Neural cell (in vitro differentiated cells): ENCODE measurements around the gene MAMDC4.

ENCODE experiments used
- CTCF ChIP-seq: fragments of 450-650 bp; IDR thresholded peaks from 2 replicates; pipeline ENCODE4 v1.5.1; 2014; ENCODE audit warnings: antibody characterized with exemption, mild to moderate bottlenecking, moderate library complexity; ENCODE audit not compliant: poor library complexity, severe bottlenecking
- EZH2 ChIP-seq: fragments of 200-600, 300-800 bp; shearing (Covaris generic), sonication (generic); IDR thresholded peaks from 2 replicates; pipeline ENCODE4 v1.6.1; 2014; ENCODE audit warnings: antibody characterized with exemption, low read length, borderline replicate concordance, mild to moderate bottlenecking; ENCODE audit not compliant: insufficient read depth, poor library complexity, severe bottlenecking
- POLR2AphosphoS5 ChIP-seq: IDR thresholded peaks from 2 replicates; pipeline ENCODE4 v1.6.1; 2012
- TF ChIP-seq, protein P1 (sequence below): IDR thresholded peaks from 2 replicates; pipeline ENCODE4 v1.6.1; 2012; ENCODE audit warnings: borderline replicate concordance

DNA sequence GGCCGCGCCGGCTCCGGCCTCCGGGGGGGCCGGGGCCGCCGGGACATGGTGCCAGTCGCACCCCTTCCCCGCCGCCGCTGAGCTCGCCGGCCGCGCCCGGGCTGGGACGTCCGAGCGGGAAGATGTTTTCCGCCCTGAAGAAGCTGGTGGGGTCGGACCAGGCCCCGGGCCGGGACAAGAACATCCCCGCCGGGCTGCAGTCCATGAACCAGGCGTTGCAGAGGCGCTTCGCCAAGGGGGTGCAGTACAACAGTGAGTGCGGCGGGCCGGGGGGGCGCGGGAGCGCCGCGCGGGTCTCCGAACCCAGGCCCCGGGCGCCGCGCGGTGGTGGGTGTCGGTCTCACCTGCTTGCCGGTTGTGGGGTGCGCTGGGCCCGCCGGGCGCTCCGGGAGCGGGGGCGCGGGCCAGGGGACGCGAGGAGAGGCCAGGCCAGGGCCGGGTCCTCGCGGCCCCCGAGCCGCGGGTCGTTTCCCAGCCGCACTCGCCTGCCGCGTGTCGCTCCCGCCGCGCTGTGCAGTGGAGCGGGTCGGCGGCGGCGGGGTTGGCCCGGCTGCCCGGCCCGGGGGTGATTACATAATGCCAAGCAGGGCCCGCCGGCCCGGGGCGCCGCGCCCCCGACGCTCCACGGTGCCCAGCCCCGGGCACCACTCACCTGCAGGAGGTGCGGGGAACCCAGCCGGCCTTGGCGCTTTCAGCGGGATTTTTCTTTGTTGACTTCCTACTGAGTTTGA lies 43.9 kb upstream of the MAMDC4 start:
- peak; percentile 42 for TF ChIP-seq CTCF
- no peak for TF ChIP-seq POLR2AphosphoS5
- TF ChIP-seq EZH2: no peak
- TF ChIP-seq, protein P1, sequence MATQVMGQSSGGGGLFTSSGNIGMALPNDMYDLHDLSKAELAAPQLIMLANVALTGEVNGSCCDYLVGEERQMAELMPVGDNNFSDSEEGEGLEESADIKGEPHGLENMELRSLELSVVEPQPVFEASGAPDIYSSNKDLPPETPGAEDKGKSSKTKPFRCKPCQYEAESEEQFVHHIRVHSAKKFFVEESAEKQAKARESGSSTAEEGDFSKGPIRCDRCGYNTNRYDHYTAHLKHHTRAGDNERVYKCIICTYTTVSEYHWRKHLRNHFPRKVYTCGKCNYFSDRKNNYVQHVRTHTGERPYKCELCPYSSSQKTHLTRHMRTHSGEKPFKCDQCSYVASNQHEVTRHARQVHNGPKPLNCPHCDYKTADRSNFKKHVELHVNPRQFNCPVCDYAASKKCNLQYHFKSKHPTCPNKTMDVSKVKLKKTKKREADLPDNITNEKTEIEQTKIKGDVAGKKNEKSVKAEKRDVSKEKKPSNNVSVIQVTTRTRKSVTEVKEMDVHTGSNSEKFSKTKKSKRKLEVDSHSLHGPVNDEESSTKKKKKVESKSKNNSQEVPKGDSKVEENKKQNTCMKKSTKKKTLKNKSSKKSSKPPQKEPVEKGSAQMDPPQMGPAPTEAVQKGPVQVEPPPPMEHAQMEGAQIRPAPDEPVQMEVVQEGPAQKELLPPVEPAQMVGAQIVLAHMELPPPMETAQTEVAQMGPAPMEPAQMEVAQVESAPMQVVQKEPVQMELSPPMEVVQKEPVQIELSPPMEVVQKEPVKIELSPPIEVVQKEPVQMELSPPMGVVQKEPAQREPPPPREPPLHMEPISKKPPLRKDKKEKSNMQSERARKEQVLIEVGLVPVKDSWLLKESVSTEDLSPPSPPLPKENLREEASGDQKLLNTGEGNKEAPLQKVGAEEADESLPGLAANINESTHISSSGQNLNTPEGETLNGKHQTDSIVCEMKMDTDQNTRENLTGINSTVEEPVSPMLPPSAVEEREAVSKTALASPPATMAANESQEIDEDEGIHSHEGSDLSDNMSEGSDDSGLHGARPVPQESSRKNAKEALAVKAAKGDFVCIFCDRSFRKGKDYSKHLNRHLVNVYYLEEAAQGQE: no peak
